Central memory CD4-positive, alpha-beta T cell (primary cell): ENCODE measurements around the gene NF1.

Experiments
- DNase-seq: peaks from one replicate; pipeline ENCODE4 v3.0.0; 2022

NF1 gene

DNA sequence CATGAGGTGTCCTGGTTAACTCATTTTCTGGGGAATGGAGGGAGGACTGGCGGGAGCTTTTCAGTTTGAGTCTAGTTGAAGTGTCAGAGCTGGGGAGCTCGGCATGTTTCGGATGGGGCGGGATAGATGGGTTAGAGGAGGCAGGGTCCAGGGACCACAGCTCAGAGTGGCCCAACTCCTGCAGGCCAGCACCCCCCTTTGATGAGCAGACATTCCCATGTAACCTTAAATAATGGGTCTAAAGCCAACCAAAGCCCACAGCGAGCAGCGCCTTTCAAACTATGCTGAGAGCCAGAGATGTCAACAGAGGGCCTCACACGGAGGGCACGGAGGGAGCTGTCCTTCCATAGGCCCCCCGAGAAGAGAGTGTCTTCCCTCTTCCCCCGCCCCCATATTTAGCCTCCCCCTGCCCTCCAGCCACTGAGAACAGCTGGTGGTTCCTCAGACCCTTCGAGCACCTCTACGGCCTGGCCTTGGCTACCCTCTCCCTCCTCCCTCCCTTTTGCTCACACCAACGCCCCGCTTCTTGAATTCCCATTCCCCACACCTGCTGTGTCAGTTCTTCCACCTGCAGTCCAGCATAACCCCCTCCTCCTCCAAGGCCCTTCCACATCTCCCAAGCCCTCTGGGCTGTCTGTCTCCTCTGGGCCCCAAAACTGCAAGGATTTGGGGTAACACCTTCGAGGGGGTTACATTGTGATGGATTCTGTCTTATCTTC lies 318.5 kb downstream of the NF1 start:
- no peak for DNase-seq

- DNase-seq = no peak
Observed at GRCh38 chr17:31413874-31414549, 319.2 kb downstream of the NF1 start.

DNA sequence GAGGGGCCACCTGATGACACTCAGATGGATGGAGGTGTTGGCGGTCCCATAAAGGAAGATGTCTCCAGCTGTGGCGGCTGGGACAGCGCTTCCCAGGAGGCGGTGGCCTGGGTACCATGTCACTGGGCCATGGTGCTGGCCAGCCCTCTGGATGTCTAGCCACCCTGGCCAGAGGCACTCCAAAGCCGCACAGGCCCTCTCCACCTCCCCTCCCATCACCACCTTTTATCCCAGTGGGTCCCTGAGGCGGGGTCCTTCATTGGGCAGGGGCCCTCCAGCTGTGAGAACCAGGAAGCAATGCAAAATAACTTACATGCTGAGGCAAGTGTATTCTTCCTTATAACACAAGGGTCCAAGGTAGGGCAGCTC lies 319.8 kb downstream of the NF1 start:
- no peak for DNase-seq

DNA sequence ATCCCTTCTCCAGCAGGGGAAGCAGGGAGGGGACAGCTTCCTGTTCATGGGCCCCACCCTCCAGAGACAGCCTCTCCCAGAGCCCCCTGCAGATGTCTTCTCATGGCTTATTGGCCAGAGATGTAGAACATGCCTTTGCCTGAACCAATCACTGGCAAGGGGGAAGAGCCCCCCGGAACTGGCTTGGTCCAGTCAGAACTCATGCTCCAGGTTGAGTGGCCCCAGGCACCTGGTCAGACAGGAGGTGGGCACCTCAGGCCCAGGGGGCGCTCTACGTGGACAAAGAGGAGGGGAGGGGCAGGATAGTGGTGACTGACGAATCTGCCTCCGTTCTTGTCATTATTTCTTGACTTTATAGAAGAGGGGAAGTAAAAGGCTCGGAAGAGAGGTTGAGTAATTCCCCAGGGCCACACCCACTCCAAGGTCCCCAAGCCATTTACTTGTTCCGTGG lies 320.3 kb downstream of the NF1 start:
- DNase-seq = no peak

DNA sequence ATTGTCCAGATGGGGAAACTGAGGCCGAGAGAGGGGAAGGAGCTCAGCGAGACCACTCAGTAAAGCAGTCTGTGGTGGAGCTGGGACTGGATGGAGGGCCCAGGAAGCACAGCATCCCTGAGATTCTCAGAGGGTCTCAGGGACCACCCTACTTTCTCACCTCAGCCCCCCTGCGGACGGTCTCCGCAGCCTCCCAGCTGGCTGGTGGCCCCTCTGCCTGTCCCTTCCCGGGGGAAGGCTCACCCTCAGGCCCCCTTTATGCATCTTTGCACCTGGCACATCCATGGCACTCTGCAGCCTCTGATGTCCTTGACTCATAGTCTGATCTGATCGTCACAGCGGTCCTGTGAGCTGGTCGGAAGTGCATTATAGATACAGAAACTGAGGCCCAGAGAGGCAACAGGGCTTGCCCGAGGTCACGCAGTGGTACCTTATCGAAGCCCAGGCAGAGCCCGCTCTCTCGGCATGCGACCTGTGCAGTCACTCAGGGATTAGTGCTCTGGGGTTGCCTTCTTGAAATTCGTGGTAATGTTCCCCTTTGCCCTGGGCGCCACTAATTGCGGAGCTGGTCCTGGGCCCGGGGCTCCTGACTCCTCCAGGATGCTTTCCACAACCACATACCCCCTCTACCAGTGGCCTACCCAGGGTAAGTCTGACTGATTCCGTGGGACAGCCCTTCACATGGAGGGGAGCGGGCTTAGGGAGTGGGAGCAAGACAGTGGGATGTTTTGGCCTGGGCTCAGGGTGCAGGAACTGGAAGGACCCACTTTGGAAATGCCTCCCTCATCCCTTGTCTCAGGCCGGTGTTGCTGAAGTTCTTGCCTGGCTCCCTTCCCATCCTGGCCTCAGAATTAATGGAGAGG lies 321.1 kb downstream of the NF1 start:
- DNase-seq = no peak

- no peak for DNase-seq
Observed at GRCh38 chr17:31416503-31416923, 321.7 kb downstream of the NF1 start.

DNA sequence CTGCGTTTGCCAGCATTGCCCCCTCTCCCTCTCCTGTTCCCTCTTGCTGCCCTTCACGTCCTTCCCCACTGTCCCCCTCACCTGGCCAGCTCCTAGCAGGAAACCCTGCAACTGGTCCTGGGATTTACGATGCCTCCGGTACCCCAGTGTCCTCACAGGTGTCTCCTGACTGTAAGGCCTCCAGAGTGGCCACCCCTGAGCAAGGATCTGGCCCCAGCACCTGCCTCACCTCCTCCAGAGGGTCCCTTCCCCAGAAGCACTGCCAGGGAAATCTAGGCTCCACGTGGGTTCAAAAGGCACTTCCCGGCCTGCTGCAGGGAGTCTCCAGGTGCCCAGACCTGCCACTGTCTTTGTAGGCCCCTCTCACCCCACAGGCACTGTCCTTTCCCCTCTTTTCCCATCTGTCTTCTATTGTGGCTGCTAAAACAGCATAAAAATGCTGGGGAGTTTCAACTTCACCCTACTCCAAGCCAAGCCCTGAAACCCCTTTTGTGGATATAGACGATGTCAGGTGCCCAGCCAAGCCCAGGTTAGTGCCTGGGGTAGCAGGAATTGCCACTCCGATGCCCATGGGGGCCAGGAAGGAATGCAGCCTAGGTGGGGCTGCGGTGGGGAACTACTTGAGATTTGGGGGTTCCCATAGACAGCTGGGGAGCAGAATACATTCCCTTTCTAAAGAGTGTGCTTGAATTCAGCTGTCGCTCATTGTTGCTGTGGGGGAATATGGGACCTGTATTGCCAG lies 322.4 kb downstream of the NF1 start:
- no peak for DNase-seq

GRCh38 chr17:31418773-31419350 lies 324.1 kb downstream of the NF1 start:
- no peak for DNase-seq

DNA sequence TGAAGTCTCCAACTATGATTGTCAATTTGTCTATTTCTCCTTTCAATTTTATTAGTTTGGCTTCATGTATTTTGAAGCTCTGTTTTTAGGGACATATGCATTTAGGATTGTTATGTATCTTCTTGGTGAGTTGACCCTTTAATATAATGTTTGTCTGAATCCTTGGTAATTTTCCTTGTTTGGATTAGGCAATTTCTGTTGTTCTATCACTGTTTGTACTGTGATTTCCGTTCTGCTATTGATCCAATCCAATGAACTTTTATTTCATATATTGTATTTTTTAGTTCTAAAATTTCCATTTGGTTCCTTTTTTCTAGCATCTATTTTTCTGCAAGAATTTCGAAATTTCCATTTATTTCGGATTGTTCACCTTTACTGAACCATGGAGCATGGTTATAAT lies 327.7 kb downstream of the NF1 start:
- DNase-seq = no peak

DNA sequence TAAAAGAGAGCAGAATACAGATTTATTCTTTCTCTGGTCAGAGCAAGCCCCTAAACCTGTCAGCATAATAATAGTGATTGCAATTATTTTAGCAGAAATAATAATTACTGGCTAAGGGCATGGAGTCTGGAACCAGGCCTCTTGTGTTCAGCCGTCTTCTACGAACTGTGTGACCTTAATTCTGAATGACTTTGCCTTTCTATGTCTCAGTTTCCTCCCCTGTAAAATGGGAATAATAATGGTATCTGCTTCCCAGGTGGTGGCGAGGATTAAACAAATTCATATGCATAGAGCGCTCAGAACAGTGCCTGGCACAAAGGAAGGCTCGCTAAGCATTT lies 330.1 kb downstream of the NF1 start:
- DNase-seq = no peak

DNA sequence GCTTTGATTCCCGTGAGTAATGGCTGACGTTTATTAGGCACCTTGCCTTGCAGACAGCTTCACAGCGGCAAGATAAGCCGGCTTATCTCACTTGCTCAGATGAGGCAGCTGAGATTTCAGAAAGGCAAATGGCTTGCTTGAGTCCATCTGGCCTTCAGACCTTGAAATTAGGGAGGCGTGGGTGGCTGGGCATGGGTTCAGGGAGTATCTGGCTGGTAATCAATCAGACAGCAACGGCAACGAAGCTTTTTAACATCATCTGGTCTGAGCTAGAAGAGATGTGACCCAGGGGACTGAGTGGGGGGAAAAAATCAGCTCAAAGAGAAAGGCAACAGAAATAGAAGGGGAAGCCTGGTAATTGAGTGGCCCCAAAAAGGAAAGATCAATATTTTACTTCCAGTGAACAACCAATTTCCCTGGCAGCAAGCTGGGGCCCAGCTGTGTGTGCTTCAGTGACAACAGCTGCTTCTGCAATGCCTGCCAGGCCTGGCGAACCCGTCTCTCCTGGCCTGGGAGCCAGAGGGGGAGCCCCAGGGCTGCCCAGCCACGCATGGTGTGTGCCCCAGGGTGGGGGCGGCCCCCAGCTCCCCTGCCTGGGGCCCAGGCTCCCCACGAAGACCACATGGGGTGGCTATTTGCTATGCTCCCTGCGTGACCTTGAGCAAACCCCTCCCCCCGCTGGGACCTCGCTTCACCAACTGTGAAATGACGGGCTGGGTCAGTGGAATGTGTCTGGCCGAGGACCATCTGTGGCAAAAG lies 330.7 kb downstream of the NF1 start:
- no peak for DNase-seq
